Measurements from ENCODE around the gene GRID1. TPM values are rescaled to one million over a fixed set of nuclear protein-coding genes. Genes with fewer than 3 reads are reported as not detected.

GRID1 gene
- total RNA-seq, 2 donors from 2014 or later, result 0.27 to 0.85 TPM

DNA sequence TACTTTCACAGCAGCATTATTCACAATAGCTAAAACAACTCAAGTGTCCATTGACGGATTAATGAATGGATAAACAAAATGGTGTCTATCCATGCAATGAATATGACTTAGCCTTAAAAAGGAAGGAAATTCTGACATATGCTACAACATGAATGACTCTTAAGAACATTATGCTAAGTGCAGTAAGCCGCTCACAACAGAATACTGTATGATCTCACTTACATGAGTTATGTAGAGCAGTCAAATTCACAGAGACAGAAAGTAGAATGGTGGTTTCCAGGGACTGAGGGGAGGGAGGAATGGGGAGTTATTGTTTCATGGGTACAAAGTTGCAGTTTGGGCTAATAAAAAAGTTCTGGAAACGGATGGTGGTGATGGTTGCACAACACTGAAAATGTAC is 282.0 kb downstream of the GRID1 start:
- H3K4me1 ChIP-seq (ENCODE audit: control insufficient read depth in 1 of 2, low read depth in 2 of 2), result no peaks in the 10 kb centered on the region
- no peak overlapping the region for H3K4me3 ChIP-seq
- no peaks in the 10 kb centered on the region for H3K36me3 ChIP-seq
- DNase-seq (ENCODE audit: low spot score) (no peak), ATAC-seq (ENCODE audit: insufficient number of reproducible peaks, low FRiP score, low read depth) (no peak)
- TF ChIP-seq CTCF (IDR thresholded peaks at IDR 0.05), result no peak
- no peaks in the 10 kb centered on the region for H3K9me3 ChIP-seq
- H3K27ac ChIP-seq, result no peak overlapping the region
- no peaks in the 10 kb centered on the region for H3K27me3 ChIP-seq (replicated peaks; ENCODE audit: insufficient read depth)

DNA sequence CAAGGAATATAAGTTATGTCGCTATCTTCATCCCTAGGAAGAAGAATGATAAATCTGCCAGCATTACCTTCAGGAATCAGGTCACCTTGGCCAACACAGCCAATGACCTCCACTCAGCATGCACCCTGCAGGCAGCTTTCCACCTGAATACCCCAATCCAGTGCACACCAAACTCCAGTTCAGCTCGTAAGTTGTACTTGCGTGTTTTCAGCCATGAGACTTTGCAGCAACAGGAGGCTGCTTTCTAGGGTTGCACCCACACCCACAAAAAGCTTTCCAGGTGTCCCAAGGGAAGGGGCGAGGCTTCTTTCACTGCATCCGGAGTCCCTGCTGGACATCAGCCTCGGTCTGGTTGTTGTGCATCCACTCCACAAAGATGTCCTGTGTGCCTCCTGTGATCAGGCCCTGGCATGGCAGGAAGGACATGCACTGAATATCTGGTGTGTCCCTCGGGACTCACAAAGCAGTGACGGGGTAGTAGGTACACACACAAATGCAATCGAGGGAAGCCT is 282.9 kb downstream of the GRID1 start:
- no peaks in the 10 kb centered on the region for H3K4me1 ChIP-seq (ENCODE audit: control insufficient read depth in 1 of 2, low read depth in 2 of 2)
- H3K9me3 ChIP-seq, result no peaks in the 10 kb centered on the region
- TF ChIP-seq CTCF (IDR thresholded peaks at IDR 0.05), result no peak
- no peak for DNase-seq (ENCODE audit: low spot score)
- H3K36me3 ChIP-seq, result no peaks in the 10 kb centered on the region
- ATAC-seq (ENCODE audit: insufficient number of reproducible peaks, low FRiP score, low read depth), result no peak
- H3K27me3 ChIP-seq (replicated peaks; ENCODE audit: insufficient read depth), result no peaks in the 10 kb centered on the region
- no peak overlapping the region for H3K4me3 ChIP-seq
- H3K27ac ChIP-seq, result no peak overlapping the region

DNA sequence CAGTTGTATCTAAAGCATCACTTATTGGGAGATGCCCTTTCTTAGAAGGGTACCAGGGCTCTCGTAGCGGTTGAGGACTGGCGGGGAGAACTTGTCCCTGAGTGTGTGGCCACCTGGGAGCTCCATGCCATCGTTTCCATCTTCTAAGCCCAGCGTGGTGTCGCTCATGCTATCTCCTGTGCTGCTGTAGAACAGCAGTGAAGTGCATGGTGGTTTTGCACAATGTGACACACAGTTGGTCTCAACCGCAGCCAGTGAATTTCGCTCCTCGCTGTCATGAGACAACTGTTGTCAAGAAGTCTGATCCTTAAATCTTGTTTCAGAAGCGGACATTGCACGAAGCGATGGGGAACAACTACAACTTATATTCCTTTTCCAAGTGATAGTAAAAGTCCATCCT is 283.4 kb downstream of the GRID1 start:
- no peaks in the 10 kb centered on the region for H3K9me3 ChIP-seq
- no peak overlapping the region for H3K4me3 ChIP-seq
- TF ChIP-seq CTCF (IDR thresholded peaks at IDR 0.05), result no peak
- ATAC-seq (ENCODE audit: insufficient number of reproducible peaks, low FRiP score, low read depth) (no peak), DNase-seq (ENCODE audit: low spot score) (no peak)
- H3K36me3 ChIP-seq, result no peaks in the 10 kb centered on the region
- no peaks in the 10 kb centered on the region for H3K4me1 ChIP-seq (ENCODE audit: control insufficient read depth in 1 of 2, low read depth in 2 of 2)
- no peak overlapping the region for H3K27ac ChIP-seq
- no peaks in the 10 kb centered on the region for H3K27me3 ChIP-seq (replicated peaks; ENCODE audit: insufficient read depth)

- ATAC-seq (ENCODE audit: insufficient number of reproducible peaks, low FRiP score, low read depth) (no peak), DNase-seq (ENCODE audit: low spot score) (no peak)
- H3K4me3 ChIP-seq, result no peak overlapping the region
- no peaks in the 10 kb centered on the region for H3K36me3 ChIP-seq
- no peak for TF ChIP-seq CTCF (IDR thresholded peaks at IDR 0.05)
- no peaks in the 10 kb centered on the region for H3K9me3 ChIP-seq
- H3K4me1 ChIP-seq (ENCODE audit: control insufficient read depth in 1 of 2, low read depth in 2 of 2), result no peaks in the 10 kb centered on the region
- H3K27me3 ChIP-seq (replicated peaks; ENCODE audit: insufficient read depth), result no peaks in the 10 kb centered on the region
- no peak overlapping the region for H3K27ac ChIP-seq
Observed at GRCh38 chr10:86082556-86082955, 284.0 kb downstream of the GRID1 start.

DNA sequence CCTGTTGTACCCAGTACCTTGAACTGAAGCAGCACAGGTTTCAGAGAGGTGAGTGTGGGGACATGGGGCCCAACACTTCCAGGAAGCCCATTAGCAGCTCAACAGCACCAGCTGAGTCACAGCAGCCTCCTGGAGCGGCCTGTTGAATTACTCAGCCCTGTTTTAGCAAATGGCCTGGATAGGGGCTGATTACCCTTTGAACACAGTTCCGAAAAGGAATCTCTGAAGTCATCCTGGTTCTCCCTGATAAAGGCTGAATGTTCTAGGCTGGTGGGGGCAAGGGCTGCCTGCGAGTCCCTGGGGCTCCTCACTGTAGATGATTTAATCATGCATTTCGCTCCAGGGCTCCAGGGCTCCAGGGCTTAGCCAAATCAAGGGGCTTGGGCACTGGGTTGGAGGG is 287.5 kb downstream of the GRID1 start:
- ATAC-seq (ENCODE audit: insufficient number of reproducible peaks, low FRiP score, low read depth) (no peak), DNase-seq (ENCODE audit: low spot score) (no peak)
- Histone ChIP-seq H3K27ac (no peak overlapping the region), H3K27me3 (replicated peaks; ENCODE audit: insufficient read depth) (no peaks in the 10 kb centered on the region), H3K4me3 (no peak overlapping the region), H3K9me3 (no peaks in the 10 kb centered on the region), H3K4me1 (ENCODE audit: control insufficient read depth in 1 of 2, low read depth in 2 of 2) (no peaks in the 10 kb centered on the region), H3K36me3 (no peaks in the 10 kb centered on the region)
- TF ChIP-seq CTCF (IDR thresholded peaks at IDR 0.05), result no peak
